HG02885 (cell line): ENCODE measurements around the gene ADORA3.
"Not testable (repeated sequence)": the region's sequence is repeated elsewhere in the genome, so short reads cannot be mapped to it uniquely, and the experiment has no call there.

Experiments used
- ATAC-seq: cut with Tn5 transposase; IDR thresholded peaks from one replicate; pipeline ENCODE4 v1.9.1; 2021; ENCODE audit warnings: mild to moderate bottlenecking; ENCODE audit not compliant: unreplicated experiment, poor library complexity

The ADORA3 gene

GRCh38 chr1:111503585-111504060 is at the start of gene ADORA3, which contains the start of gene TMIGD3:
TSS of gene ADORA3 (minus strand) at chr1:111503633. CDS start at chr1:111503354, 279 bp downstream.
TSS of gene TMIGD3 (minus strand) at chr1:111503633. CDS start at chr1:111503354, 279 bp downstream.
- no peak for ATAC-seq

DNA sequence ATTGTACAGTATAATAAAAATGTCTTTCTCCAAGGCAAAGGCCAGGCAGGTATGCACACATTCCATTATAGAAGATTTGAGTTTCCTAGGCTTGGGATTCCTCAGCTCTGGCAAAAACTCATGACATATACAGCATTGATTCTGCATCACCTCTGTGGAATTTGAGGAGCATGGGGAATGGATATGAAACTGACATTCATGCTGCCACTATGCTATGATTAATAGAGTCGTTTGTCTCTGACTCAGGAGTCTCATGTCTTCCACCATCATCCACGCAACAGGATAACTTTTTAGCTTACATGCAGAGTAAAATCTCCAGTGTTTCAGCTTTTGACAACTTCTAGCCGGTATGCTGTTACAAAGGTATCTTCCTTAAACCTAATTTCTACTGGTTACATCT is 49.8 kb upstream of the ADORA3 start:
- no peak for ATAC-seq

- no peak for ATAC-seq
Measured at GRCh38 chr1:111552587-111552986, 49.2 kb upstream of the ADORA3 start.

GRCh38 chr1:111551623-111552411 is 48.4 kb upstream of the ADORA3 start:
- no peak for ATAC-seq

GRCh38 chr1:111547786-111548185 is 44.4 kb upstream of the ADORA3 start:
- ATAC-seq = not testable (repeated sequence)

GRCh38 chr1:111542187-111542586 is 38.8 kb upstream of the ADORA3 start:
- ATAC-seq = no peak

GRCh38 chr1:111541721-111542120 is 38.3 kb upstream of the ADORA3 start:
- no peak for ATAC-seq

DNA sequence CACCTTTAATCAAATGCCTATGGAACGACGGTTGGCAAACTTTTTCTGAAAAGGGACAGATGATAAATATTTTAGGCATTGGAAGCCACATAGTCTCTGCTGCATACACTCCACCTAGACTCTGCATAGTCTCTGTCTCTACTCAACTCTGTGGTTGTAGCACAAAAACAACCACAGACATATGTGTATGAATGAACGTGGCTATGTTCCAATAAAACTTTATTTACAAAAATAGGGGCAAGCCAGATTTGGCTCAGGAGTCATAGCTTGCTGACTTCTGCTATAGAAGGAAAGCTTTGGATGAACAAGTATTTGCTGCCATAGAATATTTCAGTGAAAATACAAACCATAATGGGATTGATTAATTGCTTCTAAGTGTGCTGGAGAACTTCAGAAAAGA is 37.5 kb upstream of the ADORA3 start:
- ATAC-seq = no peak

DNA sequence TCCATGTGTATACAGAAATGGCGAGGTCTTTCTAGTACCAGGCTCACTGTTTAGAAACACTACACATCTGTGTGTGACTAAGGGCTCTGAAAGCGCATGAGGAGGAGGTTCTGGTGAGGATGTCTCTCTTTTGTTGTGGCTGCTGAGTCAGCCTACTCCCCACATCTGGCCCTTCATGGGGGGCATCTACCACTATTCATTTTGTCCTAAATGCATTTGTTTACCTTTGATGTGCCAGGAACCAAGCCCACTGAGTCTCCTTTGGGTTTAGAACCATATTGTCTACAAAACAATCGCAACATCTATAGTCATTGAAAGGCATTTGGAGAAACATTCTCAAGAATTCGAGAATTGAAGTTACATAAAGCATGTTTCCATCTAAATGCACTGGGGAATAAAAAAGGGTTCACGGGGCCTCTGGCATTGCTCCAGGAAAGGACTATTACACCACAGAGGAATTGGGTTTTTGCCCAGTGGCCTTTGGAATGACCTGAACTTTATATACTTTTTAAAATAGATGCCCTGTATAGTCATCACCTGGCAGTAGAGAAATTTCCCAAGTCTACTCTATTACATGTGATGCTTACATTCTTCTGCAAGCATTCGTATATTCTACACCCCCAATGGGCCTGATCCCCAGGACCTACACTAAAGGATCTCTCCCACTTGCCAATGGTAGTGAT is 35.1 kb upstream of the ADORA3 start:
- no peak for ATAC-seq

DNA sequence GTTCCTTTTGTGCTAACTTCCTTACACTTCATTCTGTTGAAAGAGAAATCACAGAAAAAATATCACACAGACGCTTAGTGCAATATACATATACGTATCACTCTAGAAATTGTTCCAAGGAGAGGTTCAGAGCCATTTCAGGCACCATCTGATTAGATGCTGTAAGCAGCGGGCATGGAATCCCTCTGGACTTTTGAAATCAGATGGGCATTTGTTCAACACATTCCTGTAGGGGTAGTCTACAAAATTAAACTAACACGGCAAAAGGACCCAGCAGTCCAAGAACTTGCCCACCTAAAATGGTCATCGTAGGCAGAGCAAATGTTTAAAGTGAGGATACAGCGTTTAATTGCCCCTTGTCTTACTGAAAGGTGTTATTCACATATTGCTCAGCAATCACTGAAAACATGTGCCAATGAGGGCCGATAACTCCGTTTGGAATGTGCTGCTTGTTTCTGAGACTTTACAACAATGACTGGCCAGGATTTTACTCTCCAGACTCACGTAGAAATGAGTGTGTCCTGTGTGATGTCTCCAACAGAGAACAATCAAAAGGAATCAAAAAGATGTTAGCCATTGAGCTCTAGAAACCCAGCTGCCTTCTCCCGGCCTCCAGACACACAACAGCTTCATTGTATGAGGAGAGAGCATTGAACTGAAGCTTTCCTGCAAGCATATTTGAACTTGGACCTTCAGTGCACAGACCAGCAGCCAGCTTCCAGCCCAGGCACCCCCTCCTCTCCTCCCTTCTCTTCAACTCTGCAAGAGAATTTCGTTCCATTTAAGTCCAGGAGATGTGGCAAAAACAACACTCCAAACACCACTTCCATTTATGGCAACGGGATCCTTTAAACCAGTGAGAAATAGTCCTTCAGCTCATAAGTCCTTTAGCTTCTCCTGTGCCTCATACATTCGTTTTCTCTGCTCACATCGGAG is 32.1 kb upstream of the ADORA3 start:
- no peak for ATAC-seq

- no peak for ATAC-seq
Measured at GRCh38 chr1:111520053-111520452, 16.6 kb upstream of the ADORA3 start.

DNA sequence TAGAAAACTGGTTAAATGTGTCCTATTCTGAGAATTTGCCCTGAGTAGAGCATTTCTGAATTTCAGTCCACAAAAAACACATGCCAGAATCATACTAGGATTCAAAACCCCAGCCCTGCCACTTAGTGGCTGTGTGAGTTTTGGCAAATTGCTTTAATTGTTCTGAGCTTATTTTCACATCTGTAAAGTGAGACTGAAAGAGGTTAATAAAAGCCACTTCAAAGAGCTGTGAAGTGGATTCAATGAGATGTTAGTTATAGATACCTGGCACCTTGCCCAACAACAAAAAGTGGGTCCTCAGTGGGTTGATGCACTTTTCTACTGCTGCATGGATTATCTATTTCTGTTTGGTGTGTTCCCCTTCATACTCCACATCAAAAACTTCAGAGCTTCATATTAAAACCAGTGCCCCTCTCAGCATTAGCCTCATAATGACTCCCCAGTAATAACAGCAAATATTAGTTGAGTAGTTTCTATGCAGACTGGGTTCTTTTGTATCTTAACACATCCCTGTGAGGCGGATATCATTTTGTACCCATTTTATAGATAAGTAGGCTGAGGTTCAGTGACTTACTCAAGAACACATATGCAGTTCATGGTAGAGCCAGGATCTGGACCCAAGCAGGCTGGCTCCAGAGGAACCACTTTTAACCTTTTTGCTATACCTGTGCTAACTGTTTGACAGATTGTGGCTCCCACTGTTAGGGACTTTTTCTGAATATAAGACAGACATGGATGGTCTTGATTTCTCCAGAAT is 14.2 kb upstream of the ADORA3 start:
- no peak for ATAC-seq

- ATAC-seq = peak; percentile 34
Measured at GRCh38 chr1:111516005-111516535, 12.6 kb upstream of the ADORA3 start.

- peak; percentile 24 for ATAC-seq
Measured at GRCh38 chr1:111515291-111516004, 12.0 kb upstream of the ADORA3 start.

- ATAC-seq = no peak
Measured at GRCh38 chr1:111513410-111514020, 10.1 kb upstream of the ADORA3 start.

GRCh38 chr1:111512931-111513330 is 9.5 kb upstream of the ADORA3 start:
- ATAC-seq = no peak

- no peak for ATAC-seq
Measured at GRCh38 chr1:111512132-111512889, 8.9 kb upstream of the ADORA3 start.

DNA sequence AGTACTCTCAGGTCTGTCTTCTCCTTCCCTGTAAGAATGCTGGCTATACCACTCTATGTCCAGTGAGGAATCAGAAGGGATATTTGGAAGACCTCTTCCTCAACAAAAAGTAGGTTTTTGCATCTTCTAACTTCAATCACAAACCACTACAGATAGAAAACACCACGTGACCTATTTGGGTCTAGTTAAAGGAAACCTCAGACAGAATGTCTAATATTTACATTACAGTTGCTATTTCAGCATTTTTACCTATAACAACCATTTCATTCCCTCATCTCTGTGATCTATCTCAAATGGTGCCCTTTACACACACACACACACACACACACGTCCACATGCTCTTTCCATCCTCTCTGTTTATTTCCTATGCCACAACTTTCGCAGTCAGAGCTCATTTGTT is 7.9 kb upstream of the ADORA3 start:
- no peak for ATAC-seq
